HG02798 (cell line): ENCODE measurements around the gene TBCA.
"Not testable (repeated sequence)": the region's sequence is repeated elsewhere in the genome, so short reads cannot be mapped to it uniquely, and the experiment has no call there.

Experiments
- ATAC-seq: cut with Tn5 transposase; IDR thresholded peaks from one replicate; pipeline ENCODE4 v1.9.1; 2021; ENCODE audit warnings: mild to moderate bottlenecking; ENCODE audit not compliant: unreplicated experiment, poor library complexity

The TBCA gene

DNA sequence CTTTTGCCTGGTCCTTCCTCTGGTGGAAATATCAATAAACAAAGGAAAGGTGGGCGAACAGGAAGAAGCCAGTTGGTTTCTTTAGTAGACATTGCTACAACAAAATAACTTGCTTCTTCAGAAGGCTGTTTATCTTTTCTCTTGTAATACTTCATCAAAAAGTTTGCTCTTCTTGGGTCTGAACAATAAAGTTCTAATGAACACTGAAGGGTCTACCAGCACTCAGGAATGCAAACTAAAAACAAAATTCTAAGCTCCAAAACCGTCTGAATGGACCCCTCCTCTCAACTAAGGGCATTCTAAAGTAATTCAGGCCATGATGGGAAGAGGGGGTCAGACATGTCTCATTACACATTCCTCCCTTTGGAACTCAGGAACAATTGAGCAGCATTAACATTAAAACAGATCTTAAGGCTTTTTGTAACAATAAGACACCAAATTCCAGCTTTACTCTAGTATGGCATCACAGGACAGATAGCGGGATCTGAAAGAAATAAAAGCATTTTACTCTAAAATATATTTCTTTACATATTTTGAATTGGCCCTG is 2.3 kb downstream of the TBCA start:
- no peak for ATAC-seq

DNA sequence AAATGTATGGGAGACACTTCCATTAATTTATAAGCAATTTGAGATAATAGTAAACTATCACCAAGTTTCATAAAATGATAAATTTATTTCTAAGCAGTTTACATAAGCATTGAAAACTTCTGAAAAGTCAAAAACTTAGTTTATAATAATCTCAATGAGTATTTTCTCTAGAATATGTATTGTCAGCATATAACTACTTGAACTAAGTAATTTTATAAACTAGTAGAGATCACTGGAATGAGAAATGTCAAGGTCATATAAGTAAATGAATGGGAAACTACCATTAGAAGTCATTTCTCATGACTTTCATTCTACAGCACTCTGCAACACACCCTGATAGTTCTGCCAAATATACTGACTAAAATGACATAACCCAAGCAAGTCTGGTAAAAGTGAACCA is 3.4 kb downstream of the TBCA start:
- ATAC-seq, result no peak

DNA sequence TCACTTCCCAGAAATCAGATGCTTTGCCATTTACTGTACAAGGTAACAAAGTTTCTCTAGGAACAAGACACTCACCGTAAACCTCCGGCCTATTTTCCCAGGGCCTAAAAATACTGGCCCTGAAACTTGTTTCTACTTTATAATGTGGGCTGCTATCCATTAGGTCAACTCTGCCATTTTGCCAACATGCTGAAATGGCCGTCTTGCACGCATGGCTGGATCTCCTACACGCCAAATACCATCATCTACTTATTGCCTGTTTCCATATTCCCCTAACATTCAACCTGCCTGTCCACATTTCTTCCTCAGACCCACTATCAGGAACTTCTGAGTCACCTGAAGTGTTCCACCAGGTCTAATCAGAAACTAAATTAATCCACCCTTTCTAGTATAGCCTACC is 4.7 kb downstream of the TBCA start:
- ATAC-seq, result no peak

DNA sequence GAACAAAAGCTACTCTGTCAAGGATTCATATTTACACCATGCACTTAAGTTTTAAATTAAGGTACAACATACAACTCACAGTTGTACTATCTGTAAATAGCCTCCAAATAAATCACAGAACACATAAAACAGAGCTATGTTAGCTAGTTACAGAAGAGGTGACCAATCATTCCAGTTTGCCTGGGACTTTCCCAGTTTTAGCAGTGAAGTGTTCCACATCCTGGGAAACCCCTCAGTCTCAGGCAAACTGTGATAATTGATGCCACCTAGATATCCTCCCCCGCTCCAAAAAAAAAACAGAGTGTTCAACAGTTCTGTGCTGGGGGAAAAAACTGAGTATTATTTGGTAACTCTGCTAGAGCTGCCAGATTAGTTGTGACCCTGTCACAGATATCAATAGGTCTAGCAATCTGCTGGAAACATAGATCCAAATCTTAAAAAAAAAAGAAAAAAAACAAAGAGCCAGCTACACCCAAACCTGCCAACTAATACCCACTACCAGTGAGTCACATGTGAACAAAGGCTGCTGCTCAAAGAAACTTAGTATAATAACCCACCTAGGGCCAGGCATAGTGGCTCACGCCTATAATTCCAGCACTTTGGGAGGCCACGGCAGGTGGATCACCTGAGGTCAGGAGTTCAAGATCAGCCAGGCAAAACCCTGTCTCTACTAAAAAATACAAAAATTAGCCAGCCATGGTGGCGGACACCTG is 5.7 kb downstream of the TBCA start:
- no peak for ATAC-seq

DNA sequence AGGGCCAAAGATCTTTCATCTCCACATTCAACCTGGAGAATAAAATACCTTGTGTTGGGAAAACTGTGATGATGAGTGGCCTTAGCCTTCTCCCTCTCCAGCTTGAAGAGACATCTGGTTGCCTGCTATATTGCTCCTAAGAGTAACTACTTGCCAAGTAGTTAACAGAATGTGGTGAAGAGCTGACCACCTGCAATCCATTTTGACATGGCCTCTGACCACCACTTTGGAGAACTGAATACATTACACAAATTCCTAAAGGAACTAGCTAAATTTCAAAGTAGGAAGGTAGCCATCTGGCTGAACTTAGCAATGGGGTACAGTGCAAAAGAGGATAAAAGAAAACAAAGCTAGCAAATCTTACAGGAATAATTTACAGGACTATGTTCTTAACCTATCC is 7.2 kb downstream of the TBCA start:
- no peak for ATAC-seq

DNA sequence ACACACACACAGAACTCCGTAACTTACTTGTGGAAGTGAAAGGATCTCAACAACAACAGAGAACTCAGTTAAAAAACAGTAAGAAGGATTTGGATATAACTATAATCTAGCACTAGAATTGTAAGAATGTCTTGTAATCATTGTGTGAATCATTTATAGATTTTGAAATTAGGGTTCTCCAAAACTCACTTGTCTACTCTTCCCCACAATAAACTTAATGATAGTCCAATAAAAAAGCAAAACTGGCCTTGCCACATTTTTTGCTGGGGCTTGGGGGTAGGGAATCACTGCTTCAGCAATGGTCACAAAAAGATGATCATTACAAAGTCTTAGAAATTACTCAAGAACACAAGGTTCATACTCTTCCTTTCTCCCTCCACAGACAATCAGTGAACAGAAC is 8.8 kb downstream of the TBCA start:
- no peak for ATAC-seq

DNA sequence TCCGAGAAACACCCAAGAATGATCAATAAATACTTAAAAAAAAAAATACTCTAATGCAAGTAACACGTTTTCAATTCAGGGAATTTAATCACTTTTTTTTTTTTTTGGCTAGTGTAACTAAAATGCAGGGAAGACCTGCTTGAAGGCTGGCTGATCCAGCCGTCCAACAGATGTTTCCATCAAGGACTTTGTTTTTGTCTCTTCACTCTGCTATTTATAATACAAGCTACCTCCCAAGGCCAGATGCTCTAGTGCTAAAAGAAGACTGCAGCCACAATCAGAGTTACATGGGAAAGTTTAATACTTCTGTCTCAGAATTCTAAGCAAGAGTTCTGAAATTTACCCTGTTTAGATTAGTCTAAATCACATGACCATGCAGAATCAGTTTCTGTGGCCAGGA is 14.5 kb downstream of the TBCA start:
- ATAC-seq, result no peak

DNA sequence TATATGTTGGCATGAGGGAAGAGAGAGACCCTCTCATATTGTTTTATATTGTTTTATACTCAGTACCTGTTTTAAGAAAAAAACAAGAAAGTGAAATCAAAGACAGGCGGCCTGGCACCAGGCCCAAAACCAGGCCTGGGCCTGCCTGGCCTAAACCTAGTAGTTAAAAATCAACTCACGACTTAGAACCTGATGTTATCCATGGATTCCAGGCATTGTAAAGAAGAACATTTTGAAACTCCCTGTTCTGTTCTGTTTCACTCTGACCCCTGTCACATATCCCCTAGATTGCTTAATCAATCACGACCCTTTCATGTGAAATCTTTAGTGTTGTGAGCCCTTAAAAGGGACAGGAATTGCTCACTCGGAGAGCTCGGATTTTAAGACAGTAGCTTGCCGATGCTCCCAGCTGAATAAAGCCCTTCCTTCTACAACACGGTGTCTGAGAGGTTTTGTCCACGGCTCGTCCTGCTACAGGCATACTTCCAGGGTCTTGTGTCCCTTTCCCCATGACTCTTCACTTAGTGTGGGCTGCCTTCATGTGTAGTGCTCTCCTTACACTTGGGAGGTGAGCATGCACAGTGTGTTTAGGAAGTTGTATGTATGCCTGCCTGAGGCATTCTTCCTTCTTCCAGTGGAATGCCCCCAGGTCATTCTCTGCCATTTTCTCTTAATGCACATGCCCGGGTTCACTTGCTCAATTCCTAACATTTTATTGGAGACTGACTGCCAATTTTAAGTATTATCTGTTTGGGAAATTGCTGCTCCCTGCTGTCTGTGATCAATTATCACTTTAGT is 17.8 kb downstream of the TBCA start:
- ATAC-seq, result no peak

DNA sequence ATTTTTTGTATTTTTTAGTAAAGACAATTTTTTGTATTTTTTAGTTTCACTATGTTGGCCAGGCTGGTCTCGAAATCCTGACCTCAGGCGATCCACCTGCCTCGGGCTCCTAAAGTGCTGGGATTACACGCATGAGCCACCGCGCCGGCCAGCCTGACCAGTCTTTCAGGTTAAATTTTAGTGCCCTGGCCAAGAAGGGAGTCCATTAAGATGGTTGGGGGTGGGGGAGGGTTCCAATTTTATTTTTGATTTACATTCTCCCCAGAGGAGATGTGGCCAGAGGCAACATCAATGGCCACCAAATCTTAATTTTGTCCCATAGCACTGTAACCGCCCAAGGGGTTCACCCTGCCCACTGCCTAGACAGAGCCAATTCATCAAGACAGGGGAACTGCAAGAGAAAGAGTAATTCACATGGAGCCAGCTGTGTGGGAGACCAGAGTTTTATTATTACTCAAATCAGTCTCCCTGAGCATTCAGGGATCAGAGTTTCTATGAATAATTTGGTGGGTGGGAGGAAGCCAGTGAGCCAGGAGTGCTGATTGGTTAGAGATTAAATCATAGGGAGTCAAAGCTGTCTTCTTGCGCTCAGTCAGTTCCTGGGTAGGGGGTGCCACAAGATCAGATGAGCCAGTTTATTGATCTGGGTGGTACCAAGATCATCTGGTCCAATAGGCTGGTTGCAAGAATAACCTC is 24.7 kb downstream of the TBCA start:
- no peak for ATAC-seq

DNA sequence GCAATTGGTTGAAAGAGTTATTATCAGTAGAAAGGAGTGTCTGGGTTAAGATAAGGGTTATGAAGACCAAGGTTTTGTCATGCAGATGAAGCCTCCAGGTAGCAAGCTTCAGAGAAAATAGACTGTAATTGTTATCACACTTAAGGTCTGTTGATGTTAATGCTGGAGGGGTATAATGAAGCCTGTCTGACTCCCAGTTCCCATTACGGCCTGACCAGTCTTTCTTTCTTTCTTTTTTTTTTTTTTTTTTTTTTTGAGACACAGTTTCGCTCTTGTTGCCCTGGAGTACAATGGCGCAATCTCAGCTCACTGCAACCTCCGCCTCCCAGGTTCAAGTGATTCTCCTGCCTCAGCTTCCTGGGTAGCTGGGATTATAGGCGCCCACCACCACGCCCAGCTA is 25.2 kb downstream of the TBCA start:
- ATAC-seq, result not testable (repeated sequence)

DNA sequence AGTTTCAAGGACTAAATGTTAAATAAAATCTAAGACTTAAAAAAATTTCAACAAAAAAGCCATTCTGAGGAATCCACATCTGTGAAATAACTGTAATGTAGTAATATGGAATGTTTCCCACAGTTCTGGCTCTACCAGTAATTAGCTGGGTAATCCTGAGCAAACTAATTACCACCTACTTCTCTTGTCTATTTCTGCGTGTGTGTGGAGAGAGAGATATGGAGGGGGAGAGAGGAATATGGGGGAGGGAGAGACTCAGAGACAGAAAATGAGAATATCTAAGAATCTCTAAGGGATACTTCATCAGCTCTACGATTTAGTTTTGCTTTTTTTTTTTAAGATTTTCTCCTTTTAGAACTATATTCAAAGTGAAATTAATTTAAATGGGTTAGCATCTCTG is 28.0 kb downstream of the TBCA start:
- no peak for ATAC-seq

DNA sequence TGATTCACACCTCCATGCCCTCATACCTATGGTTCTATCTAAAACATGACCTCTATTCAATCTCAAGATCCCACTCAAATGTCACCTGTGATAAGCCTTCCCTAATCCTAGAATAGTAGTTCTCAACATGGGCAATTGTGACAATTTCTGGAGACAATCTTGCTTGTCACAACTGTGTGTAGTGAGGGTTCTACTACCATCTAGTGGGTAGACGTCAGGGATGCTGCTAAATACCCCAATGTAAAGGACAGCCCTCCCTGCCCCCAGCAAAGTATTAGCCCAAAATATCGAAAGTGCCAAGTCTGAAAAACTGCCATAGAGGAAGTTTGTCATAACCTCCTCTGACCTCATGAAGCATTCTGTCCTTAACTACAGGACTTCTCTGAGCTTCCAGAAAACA is 32.0 kb downstream of the TBCA start:
- no peak for ATAC-seq

DNA sequence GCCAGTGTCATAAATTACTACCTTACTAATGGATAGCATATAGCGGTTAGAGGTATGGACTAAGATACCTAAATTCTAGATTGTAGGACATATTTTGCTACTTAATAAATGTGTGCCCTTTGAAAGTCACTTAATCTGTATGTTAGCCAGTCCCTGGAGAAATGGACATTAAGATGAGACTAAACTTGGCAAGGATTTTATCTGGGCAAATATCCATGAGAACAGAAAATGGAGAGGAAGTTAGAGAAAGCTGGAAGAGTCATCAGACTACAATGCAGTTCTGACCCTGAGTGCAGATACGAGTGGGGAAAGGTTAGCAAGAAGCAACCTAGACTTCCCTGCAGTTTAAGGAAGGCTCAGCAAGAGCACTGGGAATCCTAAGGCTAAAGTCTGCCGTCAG is 33.0 kb downstream of the TBCA start:
- ATAC-seq, result no peak

DNA sequence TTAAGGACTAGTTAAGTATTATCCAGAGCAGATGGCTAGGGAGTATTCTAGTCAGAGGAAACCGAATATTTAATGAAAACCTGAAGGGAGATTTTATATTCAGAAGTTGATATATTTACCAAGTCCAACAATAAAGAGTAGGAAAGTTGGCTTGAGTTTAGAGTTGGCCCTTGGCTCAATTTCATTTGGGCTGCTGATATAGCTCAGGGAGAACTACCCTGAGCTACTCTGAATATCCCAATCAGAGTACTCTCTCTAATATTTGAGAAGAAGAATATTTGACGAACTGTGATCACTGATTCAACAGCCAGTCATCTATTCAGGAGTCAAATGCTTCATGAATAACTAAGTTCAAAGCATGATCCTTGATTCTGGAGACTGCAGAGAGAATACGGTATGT is 34.5 kb downstream of the TBCA start:
- no peak for ATAC-seq

DNA sequence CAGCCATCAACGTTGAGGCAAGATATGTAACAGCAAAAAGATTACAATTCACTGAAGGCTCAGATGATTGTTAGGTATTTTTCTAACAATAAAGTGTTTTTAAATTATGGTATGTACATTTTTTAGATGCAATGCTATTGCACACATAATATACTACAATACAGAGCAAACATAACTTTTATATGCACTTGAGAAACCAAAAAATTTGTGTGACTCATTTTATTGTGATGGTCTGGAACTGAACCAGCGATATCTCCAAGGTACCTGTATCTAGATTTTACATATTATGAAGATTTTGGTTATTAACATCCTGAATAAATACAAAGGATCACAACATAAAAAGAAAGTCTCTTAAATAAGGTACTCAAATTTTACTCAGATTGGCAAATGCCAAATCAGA is 41.3 kb downstream of the TBCA start:
- ATAC-seq, result no peak

DNA sequence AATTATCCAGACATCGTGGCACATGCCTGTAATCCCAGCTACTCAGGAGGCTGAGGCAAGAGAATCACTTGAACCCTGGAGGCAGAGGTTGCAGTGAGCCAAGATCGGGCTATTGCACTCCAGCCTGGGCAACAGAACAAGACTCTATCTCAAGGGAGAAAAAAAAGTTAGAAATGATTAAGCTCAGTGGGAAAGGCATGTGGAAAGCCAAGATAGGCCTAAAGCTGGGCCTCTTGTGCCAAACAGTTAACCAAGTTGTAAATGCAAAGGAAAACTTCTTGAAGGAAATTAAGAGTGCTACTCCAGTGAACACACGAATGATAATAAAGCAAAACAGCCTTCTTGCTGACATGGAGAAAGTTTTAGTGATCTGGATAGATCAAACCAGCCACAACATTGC is 43.0 kb downstream of the TBCA start:
- ATAC-seq, result no peak

DNA sequence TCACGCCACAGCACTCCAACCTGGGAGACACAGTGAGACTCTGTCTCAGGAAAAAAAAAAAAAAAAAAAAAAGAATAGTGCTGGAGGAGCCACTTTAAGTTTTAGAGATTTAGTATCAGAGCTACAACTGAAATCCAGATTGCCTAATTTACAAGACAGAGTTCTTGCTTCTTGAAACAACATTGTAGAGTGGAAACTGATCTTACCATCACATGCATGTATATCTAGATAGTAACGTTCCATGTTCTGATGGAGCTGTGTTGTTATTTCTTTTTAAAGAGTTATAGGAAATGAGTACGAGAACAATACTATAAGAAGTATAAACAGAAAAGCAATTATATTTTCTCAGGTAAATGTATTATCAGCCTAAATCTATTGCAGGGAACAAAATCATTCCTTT is 48.9 kb downstream of the TBCA start:
- ATAC-seq, result no peak

DNA sequence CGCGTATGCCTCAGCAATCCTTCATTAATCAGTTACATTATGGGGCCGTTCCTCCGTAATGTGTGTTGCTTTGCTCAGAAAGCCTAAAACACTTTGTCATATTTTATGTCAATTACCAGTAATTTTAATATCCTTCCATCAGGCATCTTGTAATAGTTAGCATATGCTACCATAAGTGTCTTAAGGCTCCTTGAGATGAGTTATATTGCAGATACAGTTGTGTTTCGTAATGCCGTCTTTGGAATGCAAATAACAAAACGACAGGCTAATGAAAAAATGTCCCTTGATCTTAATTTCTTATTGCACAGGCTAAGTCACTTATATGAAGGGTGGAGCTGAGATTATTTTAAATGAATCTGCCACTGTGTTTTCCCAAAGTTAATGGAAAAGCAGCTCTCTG is 50.5 kb downstream of the TBCA start:
- no peak for ATAC-seq

DNA sequence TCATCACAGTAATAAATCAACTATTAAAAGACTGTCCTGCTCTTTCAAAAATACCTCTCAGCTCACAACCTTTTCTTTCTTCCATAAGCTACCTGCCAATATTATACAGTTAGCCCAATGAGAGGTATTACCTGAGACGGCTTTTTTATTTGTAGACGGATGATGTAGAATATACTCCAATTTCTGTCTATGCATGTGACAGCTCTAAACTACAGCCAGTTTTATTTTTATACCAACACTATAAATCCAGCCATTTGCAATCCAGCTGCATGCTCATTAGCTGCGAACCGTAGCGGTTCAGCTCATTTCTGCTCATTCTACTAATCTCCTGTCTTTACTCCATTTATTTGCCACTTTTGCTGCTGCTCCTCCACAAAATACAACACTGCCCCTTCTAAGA is 51.2 kb downstream of the TBCA start:
- no peak for ATAC-seq

DNA sequence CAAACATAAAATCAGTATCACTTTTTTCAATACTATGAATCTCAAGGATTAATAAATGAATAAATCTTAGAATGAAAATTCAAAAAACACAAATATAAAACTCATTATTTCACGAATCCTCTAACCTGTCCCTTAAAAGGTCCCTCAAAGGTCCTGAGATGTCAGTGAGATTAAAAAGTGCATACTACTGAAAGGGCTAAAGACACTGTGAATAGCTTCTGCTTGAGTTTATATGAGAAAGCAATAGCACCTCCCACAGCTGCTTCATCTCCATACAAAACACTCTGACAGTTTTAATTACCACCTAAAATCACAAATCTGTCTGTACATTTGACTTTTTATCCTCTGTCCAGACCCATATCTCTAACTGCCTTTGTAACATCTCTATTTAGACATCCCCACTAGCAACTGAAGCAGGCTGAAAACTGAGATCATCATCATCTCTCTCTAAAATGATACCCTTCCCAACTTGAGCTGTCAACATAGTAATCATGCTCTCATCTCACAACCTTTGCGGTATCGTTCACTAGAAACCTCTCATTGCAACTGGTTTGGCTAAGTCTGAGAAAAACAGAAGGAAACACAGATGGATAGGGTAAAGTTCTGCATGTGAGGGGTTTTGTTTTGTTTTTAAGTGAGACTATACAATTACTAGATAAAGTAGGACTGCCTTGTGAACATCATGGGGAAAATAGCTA is 56.3 kb downstream of the TBCA start:
- no peak for ATAC-seq
